HL-60 (cell line): Measurements from ENCODE around the gene ZNF500.

Source experiments
- DNase-seq, 2 experiments: peaks; one replicate each; pipeline ENCODE4 v3.0.0-alpha.2; 2010 to 2020; ENCODE audit warnings: low read depth in 1 of 2, low spot score in 1 of 2
- H3K27ac ChIP-seq: fragments of 250-450 bp; sonication (Bioruptor Pico); replicated peaks from 2 replicates; pipeline ENCODE4 v1.5.1; 2020; ENCODE audit warnings: mild to moderate bottlenecking, moderate library complexity
- H3K27me3 ChIP-seq: fragments of 250-450 bp; sonication (Bioruptor Pico); 2 replicates; pipeline ENCODE4 v1.5.1; 2021; ENCODE audit warnings: mild to moderate bottlenecking, moderate library complexity; ENCODE audit not compliant: insufficient read depth, poor library complexity, severe bottlenecking
- H3K4me3 ChIP-seq: replicated peaks from 2 replicates; pipeline ENCODE4 v1.5.1; 2011; ENCODE audit warnings: mild to moderate bottlenecking, control low read depth, low read length; ENCODE audit not compliant: insufficient read depth
- CTCF ChIP-seq: IDR thresholded peaks from one replicate; pipeline ENCODE4 v1.5.1; 2011; ENCODE audit warnings: low read length, control low read depth, inconsistent platforms; ENCODE audit not compliant: insufficient read depth
- GABPA ChIP-seq: IDR thresholded peaks from 2 replicates; pipeline ENCODE4 v1.6.1; 2012; ENCODE audit warnings: low read depth
- POLR2AphosphoS5 ChIP-seq: IDR thresholded peaks from 2 replicates; pipeline ENCODE4 v1.6.1; 2012; ENCODE audit warnings: low read depth
- SPI1 ChIP-seq: IDR thresholded peaks from 2 replicates; pipeline ENCODE4 v1.6.1; 2012; ENCODE audit warnings: low read depth, mild to moderate bottlenecking, borderline replicate concordance
- TF ChIP-seq, protein P1 (sequence below): IDR thresholded peaks from 2 replicates; pipeline ENCODE4 v1.6.1; 2012; ENCODE audit warnings: low read depth; ENCODE audit not compliant: insufficient replicate concordance

ZNF500 gene

GRCh38 chr16:4795181-4795827 lies 28.3 kb upstream of the ZNF500 start, which contains the start of gene SMIM22:
Gene SMIM22 (plus strand): TSS chr16:4795369. CDS start chr16:4795735, 366 bp downstream.
- no peak within 1 kb of the TSS for H3K4me3 ChIP-seq
- no peak for DNase-seq
- H3K27ac ChIP-seq, result no peak within 1 kb of the TSS
- no peak for TF ChIP-seq SPI1
- no peak for TF ChIP-seq POLR2AphosphoS5
- TF ChIP-seq, protein P1, sequence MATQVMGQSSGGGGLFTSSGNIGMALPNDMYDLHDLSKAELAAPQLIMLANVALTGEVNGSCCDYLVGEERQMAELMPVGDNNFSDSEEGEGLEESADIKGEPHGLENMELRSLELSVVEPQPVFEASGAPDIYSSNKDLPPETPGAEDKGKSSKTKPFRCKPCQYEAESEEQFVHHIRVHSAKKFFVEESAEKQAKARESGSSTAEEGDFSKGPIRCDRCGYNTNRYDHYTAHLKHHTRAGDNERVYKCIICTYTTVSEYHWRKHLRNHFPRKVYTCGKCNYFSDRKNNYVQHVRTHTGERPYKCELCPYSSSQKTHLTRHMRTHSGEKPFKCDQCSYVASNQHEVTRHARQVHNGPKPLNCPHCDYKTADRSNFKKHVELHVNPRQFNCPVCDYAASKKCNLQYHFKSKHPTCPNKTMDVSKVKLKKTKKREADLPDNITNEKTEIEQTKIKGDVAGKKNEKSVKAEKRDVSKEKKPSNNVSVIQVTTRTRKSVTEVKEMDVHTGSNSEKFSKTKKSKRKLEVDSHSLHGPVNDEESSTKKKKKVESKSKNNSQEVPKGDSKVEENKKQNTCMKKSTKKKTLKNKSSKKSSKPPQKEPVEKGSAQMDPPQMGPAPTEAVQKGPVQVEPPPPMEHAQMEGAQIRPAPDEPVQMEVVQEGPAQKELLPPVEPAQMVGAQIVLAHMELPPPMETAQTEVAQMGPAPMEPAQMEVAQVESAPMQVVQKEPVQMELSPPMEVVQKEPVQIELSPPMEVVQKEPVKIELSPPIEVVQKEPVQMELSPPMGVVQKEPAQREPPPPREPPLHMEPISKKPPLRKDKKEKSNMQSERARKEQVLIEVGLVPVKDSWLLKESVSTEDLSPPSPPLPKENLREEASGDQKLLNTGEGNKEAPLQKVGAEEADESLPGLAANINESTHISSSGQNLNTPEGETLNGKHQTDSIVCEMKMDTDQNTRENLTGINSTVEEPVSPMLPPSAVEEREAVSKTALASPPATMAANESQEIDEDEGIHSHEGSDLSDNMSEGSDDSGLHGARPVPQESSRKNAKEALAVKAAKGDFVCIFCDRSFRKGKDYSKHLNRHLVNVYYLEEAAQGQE, result no peak
- no peak for TF ChIP-seq CTCF
- TF ChIP-seq GABPA, result no peak
- no peaks in the 10 kb centered on the region for H3K27me3 ChIP-seq

DNA sequence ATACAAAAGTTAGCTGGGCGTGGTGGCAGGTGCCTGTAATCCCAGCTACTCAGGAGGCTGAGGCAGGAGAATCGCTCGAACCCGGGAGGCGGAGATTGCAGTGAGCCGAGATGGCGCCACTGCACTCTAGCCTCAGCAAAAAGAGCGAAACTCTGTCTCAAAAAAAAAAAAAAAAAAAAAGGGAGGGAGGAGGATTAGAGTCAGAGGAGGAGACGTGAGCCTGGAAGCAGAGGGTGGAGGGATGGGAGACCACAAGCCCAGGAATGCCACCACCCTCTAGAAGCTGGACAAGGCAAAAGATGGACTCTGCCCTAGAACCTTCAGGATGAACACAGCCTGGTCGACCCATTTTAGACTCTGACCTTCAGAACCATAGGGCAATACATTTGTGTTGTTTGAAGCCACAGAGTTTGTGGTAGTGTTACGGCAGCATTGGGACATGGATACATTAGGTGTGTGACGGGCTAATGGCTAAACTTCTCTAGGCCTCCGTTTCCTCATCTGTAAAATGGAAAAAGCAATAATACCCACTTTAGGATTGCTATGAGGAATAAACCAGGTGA lies 26.1 kb upstream of the ZNF500 start:
- no peak for DNase-seq
- Histone ChIP-seq H3K4me3 (no peak overlapping the region), H3K27ac (no peak overlapping the region), H3K27me3 (no peaks in the 10 kb centered on the region)
- TF ChIP-seq GABPA (no peak), SPI1 (no peak)

- DNase-seq, result no peak
- no peaks in the 10 kb centered on the region for H3K27me3 ChIP-seq
- TF ChIP-seq, protein P1, result no peak
- TF ChIP-seq SPI1, result no peak
- no peak overlapping the region for H3K4me3 ChIP-seq
- no peak overlapping the region for H3K27ac ChIP-seq
Measured at GRCh38 chr16:4790871-4791270, 23.9 kb upstream of the ZNF500 start.

DNA sequence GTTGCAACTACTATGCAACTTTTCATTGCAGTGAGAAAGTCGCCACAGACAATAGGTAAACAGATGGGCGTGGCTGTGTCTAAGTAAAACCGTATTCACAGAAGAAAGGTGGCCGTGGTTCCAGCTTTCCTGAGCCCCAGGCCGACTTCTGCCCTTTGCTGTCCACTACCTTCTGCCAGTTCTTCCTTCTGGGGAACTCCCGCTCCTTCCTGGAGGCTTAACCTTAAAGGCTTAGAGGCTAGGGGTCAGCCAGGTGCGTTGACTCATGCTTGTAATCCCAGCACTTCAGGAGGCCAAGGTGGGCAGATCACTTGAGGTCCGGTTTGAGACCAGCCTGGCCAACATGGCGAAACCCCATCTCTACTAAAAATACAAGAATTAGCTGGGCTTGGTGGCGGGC lies 23.3 kb upstream of the ZNF500 start:
- H3K27me3 ChIP-seq, result no peaks in the 10 kb centered on the region
- H3K27ac ChIP-seq, result no peak overlapping the region
- no peak for TF ChIP-seq CTCF
- no peak for TF ChIP-seq POLR2AphosphoS5
- TF ChIP-seq SPI1, result no peak
- TF ChIP-seq, protein P1, result no peak
- TF ChIP-seq GABPA, result no peak
- no peak overlapping the region for H3K4me3 ChIP-seq
- DNase-seq, result no peak
